ENCODE results near the gene RANBP3.

DNA sequence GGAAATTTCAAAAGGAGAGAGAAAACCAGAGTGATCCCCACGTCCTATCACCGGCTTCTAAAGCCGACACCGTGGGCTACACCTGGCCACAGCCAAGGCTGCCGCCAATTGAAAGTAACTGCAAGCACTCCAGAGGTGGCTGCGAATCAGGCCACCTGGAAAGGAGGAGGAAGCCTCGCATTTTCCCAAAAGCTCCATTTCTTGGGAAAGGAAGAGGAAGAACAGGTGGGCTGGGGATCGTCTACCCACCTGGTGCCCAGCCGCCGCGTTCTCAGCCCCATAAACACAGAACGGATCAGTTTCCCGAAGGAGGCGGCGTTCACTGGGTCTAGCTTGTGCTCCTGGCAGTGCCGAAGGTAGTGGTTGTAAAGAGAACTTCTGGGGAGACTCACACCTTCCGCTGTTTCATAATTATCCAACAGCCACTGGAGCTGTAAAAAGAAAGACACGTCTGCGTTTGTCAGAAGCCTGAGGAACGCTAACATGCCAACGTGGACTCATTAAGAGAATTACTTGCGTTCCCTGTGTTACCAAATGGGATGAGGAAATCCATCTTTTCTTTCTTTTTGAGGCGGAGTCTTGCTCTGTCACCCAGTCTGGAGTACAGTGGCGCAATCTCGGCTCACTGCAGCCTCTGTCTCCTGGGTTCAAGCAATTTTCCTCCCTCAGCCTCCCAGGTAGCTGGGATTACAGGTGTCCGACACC lies 38.1 kb upstream of the RANBP3 start:
- no peak for TF ChIP-seq TCF12 (IDR thresholded peaks at IDR 0.05; ENCODE audit: low read depth)
- TF ChIP-seq NFIC (IDR thresholded peaks at IDR 0.05) = no peak
- no peak for TF ChIP-seq RAD21 (IDR thresholded peaks at IDR 0.05; ENCODE audit: low read depth)
- TF ChIP-seq, protein P1, sequence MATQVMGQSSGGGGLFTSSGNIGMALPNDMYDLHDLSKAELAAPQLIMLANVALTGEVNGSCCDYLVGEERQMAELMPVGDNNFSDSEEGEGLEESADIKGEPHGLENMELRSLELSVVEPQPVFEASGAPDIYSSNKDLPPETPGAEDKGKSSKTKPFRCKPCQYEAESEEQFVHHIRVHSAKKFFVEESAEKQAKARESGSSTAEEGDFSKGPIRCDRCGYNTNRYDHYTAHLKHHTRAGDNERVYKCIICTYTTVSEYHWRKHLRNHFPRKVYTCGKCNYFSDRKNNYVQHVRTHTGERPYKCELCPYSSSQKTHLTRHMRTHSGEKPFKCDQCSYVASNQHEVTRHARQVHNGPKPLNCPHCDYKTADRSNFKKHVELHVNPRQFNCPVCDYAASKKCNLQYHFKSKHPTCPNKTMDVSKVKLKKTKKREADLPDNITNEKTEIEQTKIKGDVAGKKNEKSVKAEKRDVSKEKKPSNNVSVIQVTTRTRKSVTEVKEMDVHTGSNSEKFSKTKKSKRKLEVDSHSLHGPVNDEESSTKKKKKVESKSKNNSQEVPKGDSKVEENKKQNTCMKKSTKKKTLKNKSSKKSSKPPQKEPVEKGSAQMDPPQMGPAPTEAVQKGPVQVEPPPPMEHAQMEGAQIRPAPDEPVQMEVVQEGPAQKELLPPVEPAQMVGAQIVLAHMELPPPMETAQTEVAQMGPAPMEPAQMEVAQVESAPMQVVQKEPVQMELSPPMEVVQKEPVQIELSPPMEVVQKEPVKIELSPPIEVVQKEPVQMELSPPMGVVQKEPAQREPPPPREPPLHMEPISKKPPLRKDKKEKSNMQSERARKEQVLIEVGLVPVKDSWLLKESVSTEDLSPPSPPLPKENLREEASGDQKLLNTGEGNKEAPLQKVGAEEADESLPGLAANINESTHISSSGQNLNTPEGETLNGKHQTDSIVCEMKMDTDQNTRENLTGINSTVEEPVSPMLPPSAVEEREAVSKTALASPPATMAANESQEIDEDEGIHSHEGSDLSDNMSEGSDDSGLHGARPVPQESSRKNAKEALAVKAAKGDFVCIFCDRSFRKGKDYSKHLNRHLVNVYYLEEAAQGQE (IDR thresholded peaks at IDR 0.05; ENCODE audit: low read depth) = no peak
- TF ChIP-seq YY1 (IDR thresholded peaks at IDR 0.05; ENCODE audit: low read depth) = no peak
- TF ChIP-seq MAX (IDR thresholded peaks at IDR 0.05) = no peak
- TF ChIP-seq, protein P2, sequence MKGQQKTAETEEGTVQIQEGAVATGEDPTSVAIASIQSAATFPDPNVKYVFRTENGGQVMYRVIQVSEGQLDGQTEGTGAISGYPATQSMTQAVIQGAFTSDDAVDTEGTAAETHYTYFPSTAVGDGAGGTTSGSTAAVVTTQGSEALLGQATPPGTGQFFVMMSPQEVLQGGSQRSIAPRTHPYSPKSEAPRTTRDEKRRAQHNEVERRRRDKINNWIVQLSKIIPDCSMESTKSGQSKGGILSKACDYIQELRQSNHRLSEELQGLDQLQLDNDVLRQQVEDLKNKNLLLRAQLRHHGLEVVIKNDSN (IDR thresholded peaks at IDR 0.05) = no peak
